Vagina (tissue), 2 donors: ENCODE data around the gene GALNT17.

Source experiments
- POLR2A ChIP-seq, 2 donors: fragments of 450-650 bp; IDR thresholded peaks; one replicate each; pipeline ENCODE4 v1.6.1; 2017; ENCODE audit warnings: antibody characterized with exemption in 2 of 2, mild to moderate bottlenecking in 2 of 2, moderate library complexity in 2 of 2
- TF ChIP-seq, protein P1 (sequence below), 3 experiments: fragments of 450-650 bp in 2 of 3; fragments of 200-600 bp in 1 of 3; sonication (generic) in 1 of 3; IDR thresholded peaks; one replicate each; pipeline ENCODE4 v1.5.1; 2017 to 2019; ENCODE audit warnings: antibody characterized with exemption in 3 of 3, mild to moderate bottlenecking in 2 of 3, moderate library complexity in 2 of 3

DNA sequence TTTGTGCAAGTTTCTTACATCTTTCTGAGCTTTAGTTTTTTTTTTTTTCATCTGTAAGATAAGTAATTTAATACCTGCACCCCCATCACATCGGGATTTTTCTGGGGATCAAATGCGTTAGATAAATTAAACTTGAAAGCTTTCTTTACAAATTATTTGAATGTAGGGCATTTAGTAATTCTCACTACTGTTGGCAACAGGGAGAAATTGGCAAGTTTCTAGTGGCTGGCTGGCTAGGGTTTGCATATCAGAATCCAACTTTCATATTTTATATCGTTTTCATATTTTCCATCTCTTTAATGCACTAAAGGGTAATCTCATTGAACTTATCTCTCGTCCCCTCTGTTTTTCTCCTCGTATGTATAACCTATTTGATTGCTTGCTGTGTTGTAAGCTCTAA lies 412.9 kb downstream of the GALNT17 start:
- no peak for TF ChIP-seq POLR2A (IDR thresholded peaks at IDR 0.05)
- TF ChIP-seq, protein P1, sequence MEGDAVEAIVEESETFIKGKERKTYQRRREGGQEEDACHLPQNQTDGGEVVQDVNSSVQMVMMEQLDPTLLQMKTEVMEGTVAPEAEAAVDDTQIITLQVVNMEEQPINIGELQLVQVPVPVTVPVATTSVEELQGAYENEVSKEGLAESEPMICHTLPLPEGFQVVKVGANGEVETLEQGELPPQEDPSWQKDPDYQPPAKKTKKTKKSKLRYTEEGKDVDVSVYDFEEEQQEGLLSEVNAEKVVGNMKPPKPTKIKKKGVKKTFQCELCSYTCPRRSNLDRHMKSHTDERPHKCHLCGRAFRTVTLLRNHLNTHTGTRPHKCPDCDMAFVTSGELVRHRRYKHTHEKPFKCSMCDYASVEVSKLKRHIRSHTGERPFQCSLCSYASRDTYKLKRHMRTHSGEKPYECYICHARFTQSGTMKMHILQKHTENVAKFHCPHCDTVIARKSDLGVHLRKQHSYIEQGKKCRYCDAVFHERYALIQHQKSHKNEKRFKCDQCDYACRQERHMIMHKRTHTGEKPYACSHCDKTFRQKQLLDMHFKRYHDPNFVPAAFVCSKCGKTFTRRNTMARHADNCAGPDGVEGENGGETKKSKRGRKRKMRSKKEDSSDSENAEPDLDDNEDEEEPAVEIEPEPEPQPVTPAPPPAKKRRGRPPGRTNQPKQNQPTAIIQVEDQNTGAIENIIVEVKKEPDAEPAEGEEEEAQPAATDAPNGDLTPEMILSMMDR (IDR thresholded peaks at IDR 0.05) = no peak
